H1 (cell line): ENCODE data around the gene ZNF711. TPM values are rescaled to one million over a fixed set of nuclear protein-coding genes. Genes with fewer than 3 reads are reported as not detected.

Experiments
- CTCF ChIA-PET: fragments of 300-600 bp; sonication (Branson Sonifier 250); formaldehyde crosslinking; loops from one replicate; lab custom pipeline; 2021; ENCODE audit not compliant: partially characterized antibody; lab: Charles Lee
- POLR2A ChIA-PET: fragments of 300-600 bp; sonication (Branson Sonifier 250); formaldehyde crosslinking; loops from one replicate; lab custom pipeline; 2021; ENCODE audit warnings: inconsistent platforms; ENCODE audit not compliant: partially characterized antibody; lab: Charles Lee
- DNase-seq, 2 experiments: peaks; one replicate each; pipeline versions ENCODE4 v3.0.0 to v3.0.0-alpha.2; 2010 to 2022; ENCODE audit warnings: low spot score in 2 of 2, low read depth in 1 of 2, mixed read lengths in 1 of 2
- FAIRE-seq: peaks from 2 replicates; lab custom pipeline; 2011; peaks lifted over from hg19 to GRCh38; lab: Jason Lieb, UNC
- H2AFZ ChIP-seq: 2 replicates; pipeline ENCODE4 v1.8.1; 2012; ENCODE audit warnings: low read length, inconsistent platforms
- H2AK5ac ChIP-seq: 2 replicates; pipeline ENCODE4 v1.6.1; 2013; ENCODE audit warnings: low read depth, low read length
- H2BK120ac ChIP-seq: replicated peaks from 2 replicates; pipeline ENCODE3; 2013; ENCODE audit warnings: low read depth, low read length, inconsistent platforms
- H2BK12ac ChIP-seq: 2 replicates; pipeline ENCODE4 v1.6.1; 2013; ENCODE audit warnings: low read depth, low read length
- H2BK15ac ChIP-seq: 2 replicates; pipeline ENCODE4 v1.6.1; 2013; ENCODE audit warnings: low read length
- H2BK20ac ChIP-seq: 2 replicates; pipeline ENCODE4 v1.6.1; 2013; ENCODE audit warnings: low read length
- H2BK5ac ChIP-seq: 2 replicates; pipeline ENCODE4 v1.6.1; 2013; ENCODE audit warnings: low read depth, low read length
- H3K14ac ChIP-seq: 2 replicates; pipeline ENCODE4 v1.6.1; 2013; ENCODE audit warnings: inconsistent platforms; ENCODE audit not compliant: insufficient read length
- H3K18ac ChIP-seq: 2 replicates; pipeline ENCODE4 v1.6.1; 2013; ENCODE audit warnings: low read length; ENCODE audit errors: extremely low read depth
- H3K23ac ChIP-seq: 2 replicates; pipeline ENCODE4 v1.6.1; 2013; ENCODE audit warnings: inconsistent platforms; ENCODE audit not compliant: insufficient read length
- H3K23me2 ChIP-seq: 2 replicates; pipeline ENCODE4 v1.6.1; 2013; ENCODE audit warnings: low read depth, low read length
- H3K27ac ChIP-seq: 2 replicates; pipeline ENCODE4 v1.6.1; 2011; ENCODE audit warnings: low read depth, low read length, inconsistent platforms
- H3K27me3 ChIP-seq, 4 experiments: replicated peaks in 1 of 4; 1 replicate in 1 of 4; 2 replicates in 3 of 4; pipeline versions ENCODE4 v1.6.1 to v1.8.1; 2011 to 2013; ENCODE audit warnings: low read length in 3 of 4, mild to moderate bottlenecking in 3 of 4, inconsistent platforms in 2 of 4, mixed read lengths in 2 of 4, moderate library complexity in 1 of 4; ENCODE audit not compliant: control insufficient read depth in 3 of 4, insufficient read depth in 3 of 4; ENCODE audit errors: extremely low read depth in 1 of 4
- H3K36me3 ChIP-seq, 4 experiments: 2 replicates each; pipeline versions ENCODE4 v1.6.1 to v1.8.1; 2011 to 2013; ENCODE audit warnings: mild to moderate bottlenecking in 4 of 4, low read length in 3 of 4, moderate library complexity in 2 of 4, control low read depth in 1 of 4, inconsistent platforms in 1 of 4; ENCODE audit not compliant: insufficient read depth in 4 of 4, control insufficient read depth in 2 of 4
- H3K4ac ChIP-seq: replicated peaks from 2 replicates; pipeline ENCODE3; 2013; ENCODE audit warnings: low read length, low read depth, mixed read lengths, inconsistent platforms; ENCODE audit not compliant: insufficient read length
- H3K4me1 ChIP-seq, 4 experiments: replicated peaks in 1 of 4; 1 replicate in 1 of 4; 2 replicates in 3 of 4; pipeline versions ENCODE4 v1.6.1 to v1.8.1; 2011 to 2013; ENCODE audit warnings: low read length in 3 of 4, inconsistent platforms in 2 of 4, mixed read lengths in 1 of 4; ENCODE audit not compliant: insufficient read depth in 4 of 4, control insufficient read depth in 3 of 4
- H3K4me2 ChIP-seq, 2 experiments: 2 replicates each; pipeline versions ENCODE4 v1.6.1 to v1.8.1; 2011 to 2013; ENCODE audit warnings: low read depth in 2 of 2, low read length in 2 of 2, control low read depth in 1 of 2, inconsistent platforms in 1 of 2, mild to moderate bottlenecking in 1 of 2; ENCODE audit not compliant: insufficient read depth in 1 of 2
- H3K4me3 ChIP-seq, 4 experiments: fragments of 200-600, 300-600 bp in 1 of 4; sonication (generic), shearing (Covaris generic), sonication (Bioruptor Twin) in 1 of 4; 2 replicates each; pipeline versions ENCODE4 v1.5.1 to v1.8.1; 2011 to 2016; ENCODE audit warnings: low read length in 4 of 4, low read depth in 3 of 4, control low read depth in 2 of 4, inconsistent platforms in 2 of 4, mild to moderate bottlenecking in 2 of 4, mixed read lengths in 1 of 4, moderate library complexity in 1 of 4; ENCODE audit not compliant: insufficient read depth in 2 of 4; ENCODE audit errors: extremely low read depth in 1 of 4
- H3K56ac ChIP-seq: replicated peaks from 2 replicates; pipeline ENCODE3; 2013; ENCODE audit warnings: low read depth, mild to moderate bottlenecking, mixed read lengths, low read length, inconsistent platforms; ENCODE audit not compliant: insufficient read length
- H3K79me1 ChIP-seq: 2 replicates; pipeline ENCODE4 v1.6.1; 2013; ENCODE audit warnings: low read depth, low read length, control low read depth
- H3K79me2 ChIP-seq, 2 experiments: 2 replicates each; pipeline versions ENCODE4 v1.6.1 to v1.8.1; 2012 to 2013; ENCODE audit warnings: low read length in 2 of 2, mild to moderate bottlenecking in 2 of 2, inconsistent platforms in 1 of 2; ENCODE audit not compliant: insufficient read depth in 2 of 2, control insufficient read depth in 1 of 2
- H3K9ac ChIP-seq, 4 experiments: replicated peaks in 1 of 4; 1 replicate in 1 of 4; 2 replicates in 3 of 4; pipeline versions ENCODE4 v1.6.1 to v1.8.1; 2011 to 2013; ENCODE audit warnings: low read depth in 3 of 4, low read length in 3 of 4, control low read depth in 2 of 4, mild to moderate bottlenecking in 2 of 4, moderate library complexity in 2 of 4, inconsistent platforms in 1 of 4; ENCODE audit errors: extremely low read depth in 1 of 4
- H3K9me3 ChIP-seq, 2 experiments: 2 replicates each; pipeline versions ENCODE4 v1.6.1 to v1.8.1; 2012 to 2013; ENCODE audit warnings: mild to moderate bottlenecking in 2 of 2, moderate library complexity in 2 of 2, control low read depth in 1 of 2, inconsistent platforms in 1 of 2, low read depth in 1 of 2, low read length in 1 of 2, mixed read lengths in 1 of 2; ENCODE audit not compliant: insufficient read depth in 2 of 2
- H4K20me1 ChIP-seq, 2 experiments: replicated peaks in 1 of 2; 2 replicates each; pipeline versions ENCODE3 to v1.8.1; 2011 to 2013; ENCODE audit warnings: inconsistent platforms in 2 of 2, low read length in 2 of 2, mild to moderate bottlenecking in 1 of 2; ENCODE audit not compliant: insufficient read depth in 2 of 2, control insufficient read depth in 1 of 2
- H4K5ac ChIP-seq: 2 replicates; pipeline ENCODE4 v1.6.1; 2013; ENCODE audit warnings: low read length, low read depth, mixed read lengths, inconsistent platforms; ENCODE audit not compliant: insufficient read length
- H4K8ac ChIP-seq: 2 replicates; pipeline ENCODE4 v1.8.0; 2013; ENCODE audit warnings: mild to moderate bottlenecking, moderate library complexity, low read length, inconsistent platforms; ENCODE audit not compliant: insufficient read depth; ENCODE audit errors: extremely low read depth
- H4K91ac ChIP-seq: replicated peaks from 2 replicates; pipeline ENCODE3; 2013; ENCODE audit warnings: low read length, mixed read lengths, inconsistent platforms; ENCODE audit not compliant: insufficient read length
- GABPA ChIP-seq: IDR thresholded peaks from 2 replicates; pipeline ENCODE4 v1.6.1; 2011; ENCODE audit warnings: mild to moderate bottlenecking, low read length, moderate library complexity, borderline replicate concordance; ENCODE audit not compliant: insufficient read depth
- WGBS, 2 experiments: shearing (Covaris generic) in 1 of 2; methylation state at CpG; one replicate each; pipeline versions ENCODE4 v1.1.6 to v1.1.7; 2013 to 2015; ENCODE audit warnings: low lambda C conversion rate in 2 of 2, mixed read lengths in 2 of 2, inconsistent platforms in 1 of 2, low coverage in 1 of 2, missing lambda C conversion rate in 1 of 2; ENCODE audit not compliant: insufficient replicate concordance in 2 of 2, insufficient coverage in 1 of 2, insufficient read length in 1 of 2; ENCODE audit errors: extremely low coverage in 1 of 2, missing lambda C conversion rate in 1 of 2; 5-methylcytosine and 5-hydroxymethylcytosine counted together
- polyA plus RNA-seq, 7 experiments: library from polyadenylated mRNA; depleted of rRNA in 3 of 7; stranded (reverse) in 5 of 7; unstranded in 2 of 7; fragments of >200 nt in 5 of 7; fragments of 200-250 nt in 2 of 7; gene quantifications; 1 replicate in 5 of 7; 2 replicates in 1 of 7; 4 replicates in 1 of 7; pipeline versions ENCODE4 v1.2.1 to v1.2.3, GENCODE V29; 2011 to 2013; ENCODE audit warnings: missing spikeins in 2 of 7, mixed read lengths in 2 of 7
- total RNA-seq: library from RNA; stranded (reverse); fragmentation: NEBNext Ultra II Directional; extraction: Animal tissue kit (Norgen Biotek cat#: 25700); gene quantifications from 2 replicates; pipeline ENCODE4 v1.2.1, GENCODE V29; 2021

ZNF711 gene
- total and polyA plus RNA-seq, 2 of the 8 experiments (the other 6 are each of a cell fraction or from before 2014, with no cell fraction given): 8.5 to 15.5 TPM

DNA sequence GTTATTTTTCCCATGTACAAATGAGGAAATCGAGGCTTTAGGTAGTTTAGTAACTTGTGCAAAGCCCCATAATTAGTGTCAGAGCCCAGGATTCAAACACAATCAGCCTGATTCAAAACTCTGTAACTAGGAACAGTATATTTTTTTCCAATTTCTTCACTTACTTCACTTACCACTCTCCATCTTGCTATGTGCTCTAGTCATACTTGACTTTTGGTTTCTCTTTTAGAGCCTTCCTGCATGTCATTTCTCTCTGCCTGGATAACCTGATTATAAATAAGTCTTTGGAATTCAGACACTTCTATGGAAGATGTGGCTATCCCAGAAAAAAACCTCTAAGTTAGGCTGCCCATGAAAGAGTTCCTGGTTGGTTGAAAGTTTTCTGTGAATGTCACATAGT, 22.4 kb upstream of the ZNF711 start:
- Histone ChIP-seq H3K27me3 (no peaks in the 10 kb centered on the region), H3K23ac (no peak overlapping the region), H2AK5ac (no peak overlapping the region), H3K9me3 (no peaks in the 10 kb centered on the region), H3K18ac (no peak overlapping the region), H4K20me1 (no peaks in the 10 kb centered on the region), H4K5ac (no peak overlapping the region), H2BK15ac (no peak overlapping the region), H2BK12ac (no peak overlapping the region), H3K14ac (no peak overlapping the region), H3K4ac (no peak overlapping the region), H3K9ac (no peak overlapping the region), H3K4me2 (no peak overlapping the region), H2BK5ac (no peak overlapping the region), H3K23me2 (no peaks in the 10 kb centered on the region), H3K4me3 (no peak overlapping the region), H3K36me3 (no peaks in the 10 kb centered on the region), H3K79me1 (no peaks in the 10 kb centered on the region), H3K56ac (no peak overlapping the region), H3K79me2 (no peaks in the 10 kb centered on the region), H2BK20ac (no peak overlapping the region), H2BK120ac (no peak overlapping the region), H2AFZ (no peak overlapping the region), H3K27ac (no peak overlapping the region), H3K4me1 (no peaks in the 10 kb centered on the region), H4K91ac (no peak overlapping the region), H4K8ac (no peak overlapping the region)
- DNase-seq (no peak), FAIRE-seq (no peak)
- POLR2A ChIA-PET: no interaction called here
- WGBS, 2 experiments: 100% methylated on average over 1 of the region's 1 CpG; no CpG with 5 or more reads in 1 of the 2 experiments
- TF ChIP-seq GABPA: no peak
- CTCF ChIA-PET: no interaction called here
